CD4-positive, alpha-beta T cell treated with Interleukin-15 for 1 hour (primary cell): Measurements from ENCODE around the gene KBTBD4.
A peak's percentile ranks its signal among the peaks of the same experiment; 100 is the strongest.
"Not testable (repeated sequence)": the region's sequence is repeated elsewhere in the genome, so short reads cannot be mapped to it uniquely, and the experiment has no call there.

Experiments used
- DNase-seq: peaks from one replicate; pipeline ENCODE4 v3.0.0-alpha.2; 2020

The KBTBD4 gene

DNA sequence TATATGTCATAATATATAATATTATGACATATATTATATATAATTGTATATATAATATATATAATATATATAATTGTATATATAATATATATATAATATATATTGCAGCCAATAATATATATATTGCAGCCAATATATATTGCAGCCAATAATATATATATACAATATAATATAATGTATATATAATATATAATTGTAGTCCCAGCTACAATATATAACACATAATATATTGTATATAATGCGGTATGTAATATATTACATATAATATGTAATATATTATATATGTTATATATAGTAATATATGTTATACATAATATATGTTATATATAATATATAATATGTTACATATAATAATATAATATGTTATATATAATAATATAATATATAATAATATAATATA, 20.1 kb downstream of the KBTBD4 start:
- no peak for DNase-seq

DNA sequence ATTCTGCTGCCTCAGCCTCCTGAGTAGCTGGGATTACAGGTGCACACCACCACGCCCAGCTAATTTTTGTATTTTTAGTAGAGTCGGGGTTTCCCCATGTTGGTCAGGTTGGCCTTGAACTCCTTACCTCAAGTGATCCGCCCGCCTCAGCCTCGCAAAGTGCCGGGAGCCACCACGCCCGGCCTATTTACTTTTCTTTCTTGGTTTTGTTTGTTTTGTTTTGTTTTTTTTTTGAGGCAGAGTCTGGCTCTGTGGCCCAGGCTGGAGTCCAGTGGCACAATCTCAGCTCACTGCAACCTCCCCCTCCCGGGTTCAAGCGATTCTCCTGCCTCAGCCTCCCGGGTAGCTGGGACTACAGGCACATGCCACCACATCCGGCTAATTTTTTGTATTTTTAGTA, 21.8 kb downstream of the KBTBD4 start:
- not testable (repeated sequence) for DNase-seq

DNA sequence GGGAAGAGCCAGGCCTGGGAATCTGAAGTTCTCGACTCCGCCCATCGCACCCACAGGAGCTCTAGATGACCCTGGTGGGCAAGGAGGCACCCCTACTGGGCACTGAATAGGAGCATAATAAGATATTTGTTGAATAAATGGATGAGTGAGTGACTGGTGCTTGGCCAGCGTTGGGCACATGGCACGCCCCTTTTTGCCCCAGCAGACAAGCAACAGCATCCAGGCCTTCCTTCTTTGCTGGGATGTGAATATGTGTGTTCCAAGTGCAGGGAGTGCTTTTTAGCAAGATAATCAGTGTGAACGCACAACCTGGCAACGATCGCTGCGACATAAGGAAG, 25.4 kb downstream of the KBTBD4 start:
- DNase-seq: no peak

DNA sequence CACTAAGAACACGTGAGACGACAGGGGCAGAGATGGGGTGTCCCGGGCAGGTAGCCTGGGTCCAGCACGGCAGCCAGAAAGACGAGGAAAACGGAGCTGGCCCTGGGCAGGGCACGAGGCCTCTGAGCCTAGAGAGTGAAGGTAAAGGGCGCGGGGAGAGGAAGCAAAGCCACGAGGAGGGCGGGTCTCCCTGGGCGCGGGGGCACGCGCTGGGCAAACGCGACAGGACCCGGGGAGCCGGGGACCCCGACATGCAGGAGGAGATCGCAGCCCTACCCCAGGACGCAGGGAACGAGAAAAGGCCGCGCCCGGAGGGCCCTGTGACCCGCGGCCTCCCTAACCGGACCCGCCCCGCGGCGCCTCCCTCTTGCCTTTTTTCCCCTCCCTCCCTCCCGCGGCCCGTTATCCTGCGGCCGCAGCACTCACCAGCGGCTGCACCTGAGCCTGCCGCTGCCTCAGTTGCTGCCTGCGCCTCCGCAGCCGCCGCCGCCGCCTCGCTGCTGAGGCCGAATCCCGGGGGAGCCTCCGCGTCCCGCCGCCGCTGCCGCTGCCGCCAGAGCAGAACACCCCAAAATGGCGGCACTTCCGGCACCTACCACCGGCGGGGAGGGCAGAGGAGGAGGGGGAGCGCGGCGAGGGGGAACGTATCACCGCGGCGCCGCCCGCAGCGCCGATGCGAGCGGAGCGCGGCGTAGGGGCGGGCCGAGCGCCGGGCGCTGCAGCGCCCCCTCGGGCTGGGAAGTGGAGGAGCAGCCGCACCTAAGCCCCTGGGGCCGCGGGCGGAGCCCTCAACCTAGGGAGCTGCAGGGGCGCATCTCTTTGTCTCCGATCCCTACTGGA, 26.0 kb downstream of the KBTBD4 start, which contains the start of gene CELF1:
Gene CELF1, minus strand, starts transcription at position 567 of the 840 bp plus-strand sequence. CDS start 53,609 bp downstream, outside the sequence.
- DNase-seq: peak; percentile 91

DNA sequence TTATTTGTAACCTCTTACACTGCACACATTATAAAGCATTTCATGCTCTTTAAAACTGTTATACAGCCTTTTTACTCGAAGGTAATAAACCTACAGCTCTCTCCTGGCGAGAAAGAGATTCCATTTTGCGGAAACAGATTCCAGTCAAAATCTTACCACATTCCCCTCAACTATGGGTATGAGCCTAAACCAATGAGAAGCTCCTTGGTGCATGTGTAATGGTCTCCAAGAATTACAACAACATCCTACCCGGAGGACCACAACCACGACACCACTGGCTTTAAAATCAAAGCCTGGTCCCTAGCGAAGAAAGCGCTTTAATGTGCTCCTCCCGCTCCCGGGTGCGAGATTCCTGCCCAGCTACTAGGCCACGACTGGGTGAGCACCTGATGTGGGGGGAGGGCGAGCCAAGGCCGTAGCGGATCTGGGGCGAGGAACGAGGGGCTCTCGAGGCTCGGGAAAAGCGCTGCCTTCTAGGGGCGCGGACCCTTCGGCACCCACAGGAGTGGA, 26.7 kb downstream of the KBTBD4 start:
- no peak for DNase-seq

DNA sequence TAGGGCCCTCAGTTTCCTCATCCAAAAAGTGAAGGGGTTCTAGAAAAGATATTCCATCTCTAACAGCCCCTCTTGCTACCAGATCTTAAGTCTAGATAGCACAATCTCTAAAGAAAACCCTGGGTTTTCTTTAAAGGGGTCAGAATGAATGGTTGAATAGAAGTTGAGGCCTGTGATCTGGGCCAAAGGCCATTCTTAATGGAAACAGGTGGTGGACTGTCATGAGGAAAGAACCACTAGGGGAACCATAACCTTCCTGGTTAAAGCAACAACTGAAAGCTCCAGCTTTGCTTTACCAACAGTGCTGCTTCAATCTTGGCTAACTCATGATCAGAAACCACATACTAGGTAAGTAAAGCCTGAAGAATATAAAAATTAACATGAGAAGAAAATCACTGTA, 27.7 kb downstream of the KBTBD4 start:
- no peak for DNase-seq

DNA sequence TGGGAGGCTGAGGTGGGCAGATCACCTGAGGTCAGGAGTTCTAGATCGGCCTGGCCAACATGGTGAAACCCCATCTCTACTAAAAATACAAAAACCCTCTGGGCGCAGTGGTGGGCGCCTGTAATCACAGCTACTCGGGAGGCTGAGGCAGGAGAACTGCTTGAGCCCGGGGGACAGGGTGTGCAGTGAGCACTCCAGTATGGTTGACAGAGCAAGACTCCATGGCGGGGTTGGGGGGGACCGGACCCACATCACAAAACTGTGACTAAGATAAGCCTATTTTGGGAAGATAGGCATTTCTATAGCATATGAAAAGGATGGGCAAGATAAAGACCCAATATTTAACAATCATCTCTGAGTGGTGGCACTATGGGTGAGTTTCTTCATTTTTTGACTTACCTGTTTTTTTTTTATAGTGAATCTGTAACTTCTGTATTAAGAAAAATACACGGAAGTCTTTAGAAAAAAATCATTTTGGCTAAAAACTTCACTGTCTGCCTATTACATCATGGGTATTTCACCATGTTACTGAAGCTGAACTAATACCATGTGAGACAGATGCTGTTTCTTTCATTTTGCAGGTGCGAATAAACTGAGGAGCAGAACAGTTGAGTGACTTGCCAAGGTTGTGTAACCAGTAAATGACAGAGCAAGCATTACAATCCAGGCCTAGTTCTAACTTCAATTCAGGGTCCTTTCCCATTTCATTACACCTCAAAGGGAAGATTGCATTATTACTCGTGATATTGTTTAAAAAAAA, 28.3 kb downstream of the KBTBD4 start:
- no peak for DNase-seq

DNA sequence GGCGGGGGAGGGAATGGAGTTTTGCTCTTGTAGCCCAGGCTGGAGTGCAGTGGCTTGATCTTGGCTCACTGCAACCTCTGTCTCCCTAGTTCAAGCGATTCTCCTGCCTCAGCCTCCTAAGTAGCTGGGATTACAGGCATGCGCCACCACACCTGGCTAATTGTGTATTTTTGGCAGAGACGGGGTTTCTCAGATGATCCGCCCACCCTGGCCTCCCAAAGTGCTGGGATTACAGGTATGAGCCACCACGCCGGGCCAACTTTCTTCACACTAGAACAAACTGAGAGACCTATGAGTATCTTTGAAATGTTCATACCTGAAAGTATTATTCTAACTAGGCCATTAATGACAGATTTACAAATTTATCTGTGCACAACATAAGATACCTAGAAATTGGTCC, 32.5 kb downstream of the KBTBD4 start:
- DNase-seq: not testable (repeated sequence)

DNA sequence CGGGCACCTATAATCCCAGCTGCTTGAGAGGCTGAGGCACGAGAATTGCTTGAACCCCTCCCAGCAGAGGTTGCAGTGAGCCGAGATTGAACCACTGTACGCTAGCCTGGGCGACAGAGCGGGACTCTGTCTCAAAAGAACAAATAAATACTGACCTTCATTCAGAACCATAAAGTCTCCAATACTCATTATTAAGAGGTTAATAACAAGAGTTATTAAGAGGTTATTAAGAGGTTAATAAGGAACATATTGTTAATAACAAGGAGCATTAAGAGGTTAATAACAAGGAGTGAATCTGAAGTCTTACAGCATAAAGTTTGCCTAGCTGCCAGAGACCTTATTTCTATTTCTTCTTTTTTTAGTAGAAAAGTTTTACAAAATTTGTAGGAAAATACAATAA, 33.5 kb downstream of the KBTBD4 start:
- DNase-seq: no peak

DNA sequence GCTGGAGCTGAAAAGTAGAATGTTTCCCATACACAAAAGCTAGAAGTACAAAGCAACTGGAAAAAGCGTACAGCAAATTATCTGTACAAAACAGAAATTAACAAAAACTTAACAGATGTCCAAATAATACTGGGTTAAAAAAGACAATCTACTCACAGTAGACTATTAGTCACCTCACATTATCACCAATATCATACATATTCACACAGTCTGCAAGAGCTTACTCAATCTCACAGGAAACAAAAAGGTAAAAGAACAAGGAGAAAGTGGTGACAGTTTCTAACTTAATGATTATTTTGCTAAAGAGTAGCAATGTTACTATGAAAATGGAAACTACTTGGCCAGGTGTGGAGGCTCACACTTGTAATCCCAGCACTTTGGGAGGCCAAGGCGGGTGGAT, 37.7 kb downstream of the KBTBD4 start:
- no peak for DNase-seq

DNA sequence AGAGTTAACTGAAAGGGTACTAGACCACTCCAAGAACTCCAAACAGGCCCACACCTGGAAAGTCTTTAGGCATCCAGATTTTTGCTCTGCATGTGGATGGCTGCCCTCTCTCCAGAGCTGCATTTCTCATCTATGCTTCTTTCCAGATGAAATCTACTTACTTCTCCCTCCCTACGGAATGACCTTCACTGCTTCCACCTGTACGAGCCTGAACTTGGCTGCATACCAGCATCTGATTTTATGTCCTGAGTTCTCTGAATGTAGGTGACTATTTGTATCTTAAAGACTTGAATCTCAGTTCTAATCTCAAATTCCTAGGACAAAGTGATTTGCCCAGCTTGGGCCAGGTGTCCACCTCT, 39.1 kb downstream of the KBTBD4 start:
- no peak for DNase-seq

DNA sequence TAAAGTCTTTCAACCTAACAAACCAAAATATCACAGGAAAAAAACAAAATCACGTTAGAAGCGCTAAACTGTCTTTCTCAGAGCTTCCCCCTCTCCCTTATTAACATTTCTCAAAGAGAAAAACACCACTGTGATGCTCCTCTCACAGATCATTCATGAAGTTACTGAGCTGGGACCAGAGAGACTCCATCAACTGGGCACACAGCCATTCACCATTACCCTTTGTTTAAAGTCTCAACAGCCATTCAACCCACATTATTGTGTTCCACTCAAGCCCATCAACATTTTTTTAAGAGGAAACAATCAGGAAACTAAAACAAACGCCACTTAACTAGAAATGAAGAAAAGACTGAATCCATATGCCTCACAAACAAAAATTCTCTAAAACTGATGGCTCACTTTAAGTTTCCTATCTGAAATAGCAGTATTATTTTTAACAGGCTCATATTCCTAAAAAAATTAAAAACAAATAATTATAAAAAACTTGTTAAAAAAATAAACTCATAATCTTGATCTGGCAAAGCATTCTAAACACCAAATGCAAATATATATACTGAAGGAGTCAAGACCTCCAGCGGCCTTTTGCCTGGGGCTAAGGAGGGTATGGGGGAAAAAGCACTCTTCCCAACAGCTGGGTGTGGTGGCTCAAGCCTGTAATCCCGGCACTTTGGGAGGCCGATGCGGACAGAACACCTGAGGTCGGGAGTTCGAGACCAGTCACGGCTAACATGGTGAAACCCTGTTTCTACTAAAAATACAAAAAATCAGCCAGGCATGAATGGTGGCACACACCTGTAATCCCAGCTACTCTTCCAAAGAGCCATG, 39.8 kb downstream of the KBTBD4 start:
- no peak for DNase-seq

DNA sequence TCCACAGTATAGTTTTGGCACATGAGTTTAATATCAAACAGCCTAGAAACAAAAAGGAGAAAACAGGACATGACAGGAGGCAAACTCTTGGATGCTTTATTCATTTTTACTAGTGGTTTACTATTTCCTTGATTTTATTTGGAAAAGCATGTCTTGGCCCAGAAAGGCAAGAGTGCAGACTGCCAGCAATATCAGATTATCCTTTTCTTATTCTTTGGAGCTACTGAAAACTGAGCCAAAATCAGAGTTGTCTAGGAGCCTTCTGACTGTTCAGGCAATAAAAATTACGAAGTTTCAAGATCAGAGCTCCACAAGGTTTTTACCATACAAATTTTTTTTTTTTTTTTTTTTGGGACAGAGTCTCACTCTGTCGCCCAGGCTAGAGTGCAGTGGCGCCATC, 41.9 kb downstream of the KBTBD4 start:
- DNase-seq: no peak

DNA sequence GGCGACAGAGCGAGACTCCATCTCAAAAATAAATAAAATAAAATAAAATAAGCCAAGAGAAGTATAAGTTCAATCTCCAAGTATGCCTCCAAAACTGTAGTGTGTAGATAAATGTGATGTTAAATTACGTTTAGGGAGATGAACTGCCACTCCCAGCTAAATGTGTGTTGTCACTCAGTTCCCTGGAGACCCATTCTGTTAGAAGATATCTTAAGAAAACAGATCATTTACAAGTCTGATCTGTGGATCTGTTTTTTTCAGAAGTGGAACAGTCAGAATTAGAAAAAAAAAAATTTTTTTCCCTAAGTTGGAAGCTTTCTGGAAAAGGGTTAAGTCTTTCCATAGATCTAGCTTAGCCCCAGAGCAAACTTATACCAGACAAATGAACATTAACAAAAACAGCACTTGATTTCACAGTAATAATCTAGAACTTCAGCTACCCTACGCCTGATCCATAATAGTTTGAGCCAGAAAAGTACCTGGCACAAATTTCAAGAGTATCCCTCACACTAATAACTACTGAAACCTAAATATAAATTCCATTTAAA, 44.0 kb downstream of the KBTBD4 start:
- no peak for DNase-seq

DNA sequence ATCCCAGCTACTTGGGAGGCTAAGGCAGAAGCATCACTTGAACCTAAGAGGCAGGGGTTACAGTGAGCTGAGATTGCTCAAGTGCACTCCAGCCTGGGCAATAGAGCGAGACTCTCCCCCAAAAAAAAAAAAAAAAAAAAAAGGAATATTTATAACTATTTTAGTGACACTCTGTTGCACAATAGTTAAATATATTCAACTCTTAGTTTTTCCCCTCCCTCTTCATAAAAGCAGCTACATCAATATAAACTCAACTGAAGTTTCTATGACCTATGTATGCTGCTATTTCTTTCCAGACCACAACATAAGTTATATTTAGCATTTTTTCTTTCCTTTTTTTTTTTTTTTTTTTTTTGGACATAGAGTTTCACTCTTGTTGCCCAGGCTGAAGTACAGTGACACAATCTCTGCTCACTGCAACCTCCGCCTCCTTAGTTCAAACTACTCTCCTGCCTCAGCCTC, 45.0 kb downstream of the KBTBD4 start:
- no peak for DNase-seq

DNA sequence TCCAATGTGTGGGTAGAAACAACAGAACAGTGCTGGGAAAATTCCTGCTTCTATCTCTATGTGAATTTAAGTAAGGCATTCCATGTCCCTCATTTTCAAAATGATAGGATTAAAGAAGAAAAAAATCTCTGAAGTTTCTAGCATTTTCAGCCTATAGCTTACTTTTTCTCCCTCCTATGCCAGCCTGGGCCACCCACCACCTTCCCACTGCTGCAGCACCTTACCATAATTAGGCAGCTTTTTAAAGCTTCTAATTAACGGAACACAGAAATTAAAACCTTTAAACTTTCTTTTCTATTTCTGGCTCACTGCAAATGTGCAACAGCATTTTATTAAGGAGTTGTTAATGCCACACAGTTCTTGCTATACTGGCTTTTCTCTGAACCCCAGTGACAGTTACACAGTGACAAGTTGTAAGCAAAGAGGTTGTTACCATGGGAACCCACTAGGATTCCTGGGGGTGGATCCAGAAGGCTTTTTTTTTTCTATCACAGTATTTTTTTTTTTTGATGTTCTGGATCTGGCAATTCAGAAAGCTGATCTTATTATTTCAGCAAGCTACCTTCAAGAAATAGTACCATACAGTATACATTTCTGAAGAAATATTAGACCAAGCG, 46.1 kb downstream of the KBTBD4 start:
- DNase-seq: no peak

DNA sequence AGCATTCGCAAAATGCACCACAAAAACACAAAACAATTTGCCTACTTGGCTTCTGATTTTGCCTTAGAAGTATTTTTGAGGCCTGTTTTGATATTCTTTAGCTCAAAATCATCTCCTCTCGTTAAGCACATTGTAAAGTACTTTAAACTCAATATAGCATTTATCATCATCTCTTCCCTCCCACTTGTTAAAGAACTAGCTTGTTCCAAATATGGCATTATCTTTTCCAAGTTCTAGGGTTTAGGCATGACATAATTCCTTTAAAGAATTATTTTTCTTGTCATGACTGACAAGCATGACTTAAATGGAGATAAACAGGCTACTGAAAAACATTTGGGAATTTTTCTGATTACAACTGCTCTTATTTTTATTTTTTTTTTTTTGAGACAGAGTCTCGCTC, 47.1 kb downstream of the KBTBD4 start:
- no peak for DNase-seq

DNA sequence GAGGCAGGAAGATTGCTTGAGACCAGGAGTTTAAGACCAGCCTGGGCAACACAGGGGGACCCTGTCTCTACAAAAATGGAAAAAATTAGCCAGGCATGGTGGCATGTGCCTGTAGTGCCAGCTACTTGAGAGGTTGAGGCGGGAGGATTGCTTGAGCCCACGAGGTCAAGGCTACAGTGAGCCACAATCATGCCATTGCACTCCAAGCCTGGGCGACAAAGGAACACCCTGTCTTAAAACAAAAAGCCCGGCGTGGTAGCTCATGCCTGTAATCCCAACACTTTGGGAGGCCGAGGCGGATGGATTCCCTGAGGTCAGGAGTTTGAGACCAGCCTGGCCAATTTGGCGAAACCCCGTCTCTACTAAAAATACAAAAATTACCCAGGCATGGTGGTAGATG, 48.0 kb downstream of the KBTBD4 start:
- not testable (repeated sequence) for DNase-seq

DNA sequence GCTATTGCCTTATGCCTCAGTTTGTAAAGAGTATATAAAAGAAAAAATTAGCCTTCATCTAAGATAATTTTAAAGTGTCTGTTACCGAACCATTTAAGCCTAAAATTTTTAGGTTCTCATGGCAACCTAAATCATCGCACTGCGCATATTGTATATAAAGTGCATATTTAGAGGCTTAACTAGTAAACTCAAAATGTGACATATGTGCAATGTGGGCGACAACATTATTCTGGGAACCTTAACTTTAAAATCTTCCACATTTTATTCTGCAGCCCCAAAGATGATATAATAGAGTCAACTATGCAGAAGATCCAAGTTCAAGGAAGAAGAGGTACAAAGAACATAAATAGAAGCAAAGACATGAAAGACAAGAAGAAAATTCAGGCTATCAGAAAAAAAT, 48.8 kb downstream of the KBTBD4 start:
- no peak for DNase-seq

DNA sequence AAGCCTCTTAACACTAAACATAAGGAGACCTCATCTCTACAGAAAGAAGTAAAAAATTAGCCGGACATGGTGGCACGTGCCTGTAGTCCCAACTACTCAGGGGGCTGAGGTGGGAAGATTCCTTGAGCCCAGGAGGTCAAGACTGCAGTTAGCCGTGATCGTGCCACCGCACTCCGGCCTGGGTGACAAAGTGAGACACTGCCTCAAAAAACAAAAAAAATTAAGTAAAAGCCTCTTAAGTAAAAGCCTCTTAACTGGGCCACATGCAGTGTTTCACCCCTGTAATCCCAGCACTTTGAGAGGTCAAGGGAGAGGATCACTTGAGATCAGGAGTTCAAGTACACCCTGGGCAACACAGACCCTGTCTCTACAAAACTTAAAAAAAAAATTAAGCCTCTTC, 51.6 kb downstream of the KBTBD4 start:
- no peak for DNase-seq

DNA sequence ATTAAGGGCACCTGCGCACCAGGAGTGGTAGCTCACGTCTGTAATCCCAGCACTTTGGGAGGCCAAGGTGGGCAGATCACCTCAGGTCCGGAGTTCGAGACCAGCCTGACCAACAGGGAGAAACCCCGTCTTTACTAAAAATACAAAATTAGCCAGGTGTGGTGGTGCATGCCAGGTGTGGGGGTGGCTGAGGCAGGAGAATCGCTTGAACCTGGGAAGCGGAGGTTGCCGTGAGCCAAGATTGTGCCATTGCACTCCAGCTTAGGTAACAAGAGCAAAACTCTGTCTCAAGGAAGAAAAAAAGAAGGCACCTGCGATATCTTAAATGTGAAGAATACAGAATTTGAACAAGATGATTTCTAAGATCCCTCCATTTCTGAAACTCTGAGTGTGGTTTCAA, 52.7 kb downstream of the KBTBD4 start:
- DNase-seq: not testable (repeated sequence)

DNA sequence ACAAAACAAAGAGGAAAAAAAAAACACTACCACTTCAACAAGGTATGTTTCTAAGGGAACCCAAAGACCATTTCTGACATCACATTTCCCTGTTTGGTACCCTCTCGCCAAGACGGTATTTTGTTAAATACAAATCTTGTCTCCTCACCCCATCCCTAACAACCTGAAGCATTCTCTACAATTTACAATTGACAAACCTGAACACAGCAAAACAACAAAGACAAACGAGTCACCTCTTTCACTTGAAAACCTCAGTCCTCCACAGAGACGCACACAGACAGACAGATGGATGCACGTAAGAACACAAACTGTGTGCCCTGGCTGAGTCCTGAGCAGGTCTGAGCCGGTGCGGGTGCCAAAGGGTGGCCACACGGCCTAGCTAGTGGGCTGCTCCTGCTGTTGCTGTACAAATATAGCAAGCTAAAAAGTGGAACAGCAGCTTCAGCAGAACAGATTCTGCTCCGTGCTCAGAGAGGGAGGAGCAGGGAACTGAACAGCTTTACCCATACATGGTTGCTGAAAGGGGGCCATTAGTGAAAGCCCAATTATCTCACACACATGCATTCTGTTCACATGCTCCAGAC, 54.4 kb downstream of the KBTBD4 start:
- DNase-seq: peak; percentile 22
